ENCODE results near the gene KCNB1. TPM values are rescaled to one million over a fixed set of nuclear protein-coding genes. Genes with fewer than 3 reads are reported as not detected.

Gene KCNB1
- total and polyA plus RNA-seq, 2 donors (not counting 1 experiment from before 2014, with no cell fraction given): 0.12 TPM; not detected in 1

DNA sequence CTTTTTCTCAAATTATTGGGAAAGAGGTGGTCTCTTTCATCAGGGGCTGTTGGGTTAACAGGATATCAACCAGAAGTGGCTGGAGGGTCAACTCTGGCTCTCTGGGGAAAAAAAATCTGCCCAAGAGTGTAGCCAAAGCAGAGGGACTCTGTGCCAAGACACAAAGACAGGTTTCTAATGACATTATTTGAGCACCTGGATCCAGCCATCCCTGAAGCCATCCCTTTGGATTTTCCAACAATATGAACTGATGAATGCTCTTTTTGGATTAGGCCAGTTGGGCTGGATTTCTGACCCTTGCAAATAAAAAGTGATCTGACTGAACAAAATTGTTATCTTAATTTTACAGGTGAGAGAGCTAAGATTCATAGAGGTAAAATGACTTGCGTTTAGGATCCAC, 88.7 kb downstream of the KCNB1 start:
- no peaks in the 10 kb centered on the region for H3K36me3 ChIP-seq (replicated peaks in 1 of 2; ENCODE audit: control extremely low read depth in 1 of 2, control insufficient read depth in 1 of 2, extremely low read depth in 1 of 2, insufficient read depth in 2 of 2, low read length in 1 of 2)
- H3K4me2 ChIP-seq (replicated peaks; ENCODE audit: low read depth, low read length, poor library complexity, severe bottlenecking): no peak overlapping the region
- peaks cover 0 to 12% (median 6%) of the 10 kb centered on the region in 4 experiments for H3K27me3 ChIP-seq (replicated peaks in 1 of 4; ENCODE audit: control extremely low read depth in 1 of 4, control insufficient read depth in 3 of 4, insufficient read depth in 4 of 4, low read length in 3 of 4)
- CTCF ChIA-PET: no interaction called here
- DNase-seq (no peak), ATAC-seq (ENCODE audit: low read depth) (no peak)
- H4K20me1 ChIP-seq (ENCODE audit: control insufficient read depth, insufficient read depth, low read length, poor library complexity, severe bottlenecking): no peaks in the 10 kb centered on the region
- Mint-ChIP-seq H3K4me1 (no peaks in the 10 kb centered on the region), H3K4me3 (no peak overlapping the region), H3K9me3 (ENCODE audit: insufficient read depth) (no peaks in the 10 kb centered on the region), H3K27ac (no peak overlapping the region), H3K27me3 (peaks cover 41% of the 10 kb centered on the region)
- WGBS (ENCODE audit: insufficient coverage): no CpG with 5 or more reads among the region's 1 CpG
- POLR2A ChIA-PET: no interaction called here
- peaks cover 0 to 2% (median 0%) of the 10 kb centered on the region in 3 donors for H3K9me3 ChIP-seq (ENCODE audit: control extremely low read depth in 1 of 3, control insufficient read depth in 2 of 3, insufficient read depth in 1 of 3, low read length in 2 of 3)
- no peaks in the 10 kb centered on the region for H3K79me2 ChIP-seq (ENCODE audit: control insufficient read depth, insufficient read depth, low read length)
- no peak overlapping the region for H3K4me3 ChIP-seq (ENCODE audit: control extremely low read depth in 1 of 5, extremely low read depth in 1 of 5, insufficient read depth in 1 of 5, low read depth in 2 of 5, low read length in 4 of 5)
- H2AFZ ChIP-seq (ENCODE audit: insufficient read depth, low read depth, low read length, poor library complexity, severe bottlenecking): no peak overlapping the region
- TF ChIP-seq, protein P1, sequence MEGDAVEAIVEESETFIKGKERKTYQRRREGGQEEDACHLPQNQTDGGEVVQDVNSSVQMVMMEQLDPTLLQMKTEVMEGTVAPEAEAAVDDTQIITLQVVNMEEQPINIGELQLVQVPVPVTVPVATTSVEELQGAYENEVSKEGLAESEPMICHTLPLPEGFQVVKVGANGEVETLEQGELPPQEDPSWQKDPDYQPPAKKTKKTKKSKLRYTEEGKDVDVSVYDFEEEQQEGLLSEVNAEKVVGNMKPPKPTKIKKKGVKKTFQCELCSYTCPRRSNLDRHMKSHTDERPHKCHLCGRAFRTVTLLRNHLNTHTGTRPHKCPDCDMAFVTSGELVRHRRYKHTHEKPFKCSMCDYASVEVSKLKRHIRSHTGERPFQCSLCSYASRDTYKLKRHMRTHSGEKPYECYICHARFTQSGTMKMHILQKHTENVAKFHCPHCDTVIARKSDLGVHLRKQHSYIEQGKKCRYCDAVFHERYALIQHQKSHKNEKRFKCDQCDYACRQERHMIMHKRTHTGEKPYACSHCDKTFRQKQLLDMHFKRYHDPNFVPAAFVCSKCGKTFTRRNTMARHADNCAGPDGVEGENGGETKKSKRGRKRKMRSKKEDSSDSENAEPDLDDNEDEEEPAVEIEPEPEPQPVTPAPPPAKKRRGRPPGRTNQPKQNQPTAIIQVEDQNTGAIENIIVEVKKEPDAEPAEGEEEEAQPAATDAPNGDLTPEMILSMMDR (IDR thresholded peaks at IDR 0.05): no peak
- TF ChIP-seq EZH2 (IDR thresholded peaks at IDR 0.05; ENCODE audit: borderline replicate concordance, insufficient read depth, low read depth, low read length, poor library complexity, severe bottlenecking): no peak
- H3K9ac ChIP-seq (ENCODE audit: low read length): no peak overlapping the region
- no peak overlapping the region for H3K27ac ChIP-seq (ENCODE audit: low read length in 2 of 2)
- H3K4me1 ChIP-seq (ENCODE audit: control insufficient read depth in 2 of 2, insufficient read depth in 2 of 2, low read length in 2 of 2): no peaks in the 10 kb centered on the region
- intact Hi-C loops (cut with micrococcal nuclease): no loop called here

DNA sequence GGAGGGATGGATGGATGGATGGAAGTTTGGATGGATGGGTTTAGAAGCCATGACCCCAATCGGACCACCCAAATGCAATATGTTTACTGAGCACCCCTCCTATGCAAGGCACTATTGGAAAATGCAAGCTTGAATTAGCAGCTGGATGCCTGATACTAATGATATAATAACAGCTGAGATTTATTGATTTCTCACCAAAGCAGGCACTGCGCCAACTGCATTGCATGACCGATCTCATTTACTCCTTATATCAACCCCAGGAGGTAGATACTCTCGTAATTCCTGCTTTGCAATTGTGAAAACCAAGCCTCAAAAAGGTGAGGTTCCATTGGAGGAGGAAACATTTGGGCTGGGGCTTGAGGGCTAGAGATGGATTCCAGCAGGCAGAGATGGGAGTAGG, 89.7 kb downstream of the KCNB1 start:
- H3K9ac ChIP-seq (ENCODE audit: low read length): no peak overlapping the region
- no peaks in the 10 kb centered on the region for H4K20me1 ChIP-seq (ENCODE audit: control insufficient read depth, insufficient read depth, low read length, poor library complexity, severe bottlenecking)
- Mint-ChIP-seq H3K4me3 (no peak overlapping the region), H3K27me3 (peaks cover 45% of the 10 kb centered on the region), H3K4me1 (no peaks in the 10 kb centered on the region), H3K9me3 (ENCODE audit: insufficient read depth) (no peaks in the 10 kb centered on the region), H3K27ac (no peak overlapping the region)
- no peaks in the 10 kb centered on the region for H3K79me2 ChIP-seq (ENCODE audit: control insufficient read depth, insufficient read depth, low read length)
- 50% methylated on average over 1 of the region's 4 CpGs for WGBS (ENCODE audit: insufficient coverage)
- H3K4me1 ChIP-seq (ENCODE audit: control insufficient read depth in 2 of 2, insufficient read depth in 2 of 2, low read length in 2 of 2): no peaks in the 10 kb centered on the region
- no peak overlapping the region for H3K27ac ChIP-seq (ENCODE audit: low read length in 2 of 2)
- H3K4me2 ChIP-seq (replicated peaks; ENCODE audit: low read depth, low read length, poor library complexity, severe bottlenecking): no peak overlapping the region
- H3K4me3 ChIP-seq (ENCODE audit: control extremely low read depth in 1 of 5, extremely low read depth in 1 of 5, insufficient read depth in 1 of 5, low read depth in 2 of 5, low read length in 4 of 5): no peak overlapping the region
- intact Hi-C loops (cut with micrococcal nuclease): no loop called here
- ChIA-PET POLR2A (no interaction called here), CTCF (no interaction called here)
- ATAC-seq (ENCODE audit: low read depth): no peak
- no peak overlapping the region for H2AFZ ChIP-seq (ENCODE audit: insufficient read depth, low read depth, low read length, poor library complexity, severe bottlenecking)
- H3K27me3 ChIP-seq (replicated peaks in 1 of 4; ENCODE audit: control extremely low read depth in 1 of 4, control insufficient read depth in 3 of 4, insufficient read depth in 4 of 4, low read length in 3 of 4): peaks cover 0 to 12% (median 6%) of the 10 kb centered on the region in 4 experiments
- no peaks in the 10 kb centered on the region for H3K9me3 ChIP-seq (ENCODE audit: control extremely low read depth in 1 of 3, control insufficient read depth in 2 of 3, insufficient read depth in 1 of 3, low read length in 2 of 3)
- no peak for DNase-seq
- TF ChIP-seq, protein P1 (IDR thresholded peaks at IDR 0.05): no peak
- no peak for TF ChIP-seq EZH2 (IDR thresholded peaks at IDR 0.05; ENCODE audit: borderline replicate concordance, insufficient read depth, low read depth, low read length, poor library complexity, severe bottlenecking)
- no peaks in the 10 kb centered on the region for H3K36me3 ChIP-seq (replicated peaks in 1 of 2; ENCODE audit: control extremely low read depth in 1 of 2, control insufficient read depth in 1 of 2, extremely low read depth in 1 of 2, insufficient read depth in 2 of 2, low read length in 1 of 2)

Data from B cell (primary cell).